ENCODE data around the gene ATG9B.

GRCh38 chr7:150994141-150994837, 30.0 kb downstream of the ATG9B start:
- TF ChIP-seq TAF1 (IDR thresholded peaks at IDR 0.05; ENCODE audit: low read depth, low read length) (no peak), SPI1 (IDR thresholded peaks at IDR 0.05; ENCODE audit: low read depth, low read length) (peak; percentile 34; the same call in 1 of the 2 replicates), POLR2A (IDR thresholded peaks at IDR 0.05; ENCODE audit: low read depth, low read length) (no peak), POLR2AphosphoS5 (IDR thresholded peaks at IDR 0.05; ENCODE audit: low read depth, low read length) (no peak)
